Mesenteric fat pad (tissue), 1 donor: ENCODE results near the gene ABCC6. TPM values are rescaled to one million over a fixed set of nuclear protein-coding genes. Genes with fewer than 3 reads are reported as not detected.
"Not testable (repeated sequence)": the region's sequence is repeated elsewhere in the genome, so short reads cannot be mapped to it uniquely, and the experiment has no call there.

ENCODE experiments used
- DNase-seq: peaks from one replicate; pipeline ENCODE4 v3.0.0-alpha.2; 2020; ENCODE audit warnings: low spot score
- total RNA-seq: library from RNA; stranded (reverse); fragmentation: NEBNext Ultra II Directional; extraction: Animal tissue kit (Norgen Biotek cat#: 25700); gene quantifications from one replicate; pipeline ENCODE4 v1.2.1, GENCODE V29; 2021
- donor health status: DM: yes; HTN: yes; CAD: no.

Gene ABCC6
- total RNA-seq, 1 donor from 2014 or later = 6.9 TPM

DNA sequence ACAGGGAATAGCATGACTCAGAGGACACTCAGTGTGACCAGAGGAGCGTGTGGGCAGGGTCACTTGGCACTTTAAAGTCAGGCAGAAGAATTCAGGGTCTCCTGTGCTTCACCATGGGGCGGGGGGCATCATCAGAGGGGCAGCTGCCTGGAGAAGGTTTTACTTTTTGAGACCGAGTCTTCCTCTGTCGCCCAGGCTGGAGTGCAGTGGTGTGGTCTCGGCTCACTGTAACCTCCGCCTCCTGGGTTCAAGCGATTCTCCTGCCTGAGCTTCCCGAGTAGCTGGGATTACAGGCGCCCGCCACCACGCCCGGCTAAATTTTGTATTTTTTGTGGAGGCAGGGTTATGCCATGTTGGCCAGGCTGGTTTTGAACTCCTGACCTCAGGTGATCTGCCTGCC, 32.3 kb downstream of the ABCC6 start:
- DNase-seq = not testable (repeated sequence)

DNA sequence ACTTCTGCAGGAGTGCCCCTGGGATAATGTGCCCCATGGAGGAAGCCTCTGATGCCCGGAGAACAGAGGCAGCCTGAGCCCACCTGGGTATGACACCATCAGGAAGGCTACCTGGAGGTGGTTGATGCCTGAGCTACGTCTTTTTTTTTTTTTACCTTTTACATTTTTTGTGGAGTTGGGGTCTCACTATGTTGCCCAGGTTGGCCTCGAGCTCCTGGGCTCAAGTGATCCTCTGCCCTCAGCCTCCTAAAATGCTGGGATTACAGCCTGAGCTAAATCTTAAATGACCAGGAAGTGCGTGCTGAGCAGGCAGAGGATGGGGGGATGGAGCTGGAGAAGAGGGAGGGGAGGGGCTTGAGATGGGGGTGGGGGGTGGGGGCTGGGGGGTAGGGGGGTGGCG, 32.7 kb downstream of the ABCC6 start:
- DNase-seq = no peak

GRCh38 chr16:16189842-16190241, 33.5 kb downstream of the ABCC6 start:
- no peak for DNase-seq

GRCh38 chr16:16188827-16189226, 34.5 kb downstream of the ABCC6 start:
- no peak for DNase-seq

DNA sequence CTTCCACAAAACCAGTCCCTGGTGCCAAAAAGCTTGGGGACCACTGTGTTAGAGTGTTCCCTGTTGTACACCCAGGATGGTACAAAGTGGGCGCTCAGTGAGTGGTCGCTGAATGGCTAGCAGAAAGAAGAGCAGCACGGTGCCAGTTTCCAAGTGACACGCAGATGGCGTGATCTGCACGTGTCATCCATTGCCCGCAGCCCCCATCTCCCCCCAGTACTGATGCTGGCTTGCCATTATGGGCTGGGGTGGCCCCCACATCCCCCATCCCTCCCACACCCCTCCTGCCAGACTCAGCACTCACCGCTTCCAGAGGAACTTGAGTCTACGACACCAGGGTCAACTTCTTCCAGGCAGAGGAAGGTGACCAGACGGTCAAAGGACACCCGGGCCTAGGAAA, 36.5 kb downstream of the ABCC6 start:
- DNase-seq = no peak

DNA sequence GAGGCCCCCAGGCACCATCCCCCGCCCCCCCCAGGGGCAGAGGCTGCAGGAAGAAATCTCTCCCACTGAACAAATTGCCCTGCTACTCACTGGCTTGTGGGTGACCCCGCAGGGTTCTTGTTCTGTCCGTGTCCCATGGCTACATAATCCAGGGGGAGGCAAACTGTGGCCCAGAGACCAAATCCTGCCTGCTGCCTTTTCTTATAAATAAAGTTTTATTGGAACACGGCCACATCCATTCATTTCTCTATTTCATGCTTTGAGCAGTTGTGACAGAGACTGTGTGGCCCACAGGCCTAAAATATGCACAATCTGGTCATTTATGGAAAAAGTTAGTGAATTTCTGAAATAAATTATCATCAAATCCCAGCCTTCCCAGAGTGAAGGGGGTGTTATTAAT, 38.2 kb downstream of the ABCC6 start:
- DNase-seq = no peak

GRCh38 chr16:16184594-16184993, 38.7 kb downstream of the ABCC6 start:
- no peak for DNase-seq

- no peak for DNase-seq
Measured at GRCh38 chr16:16183562-16183961, 39.7 kb downstream of the ABCC6 start.

- no peak for DNase-seq
Measured at GRCh38 chr16:16182918-16183317, 40.4 kb downstream of the ABCC6 start.

DNA sequence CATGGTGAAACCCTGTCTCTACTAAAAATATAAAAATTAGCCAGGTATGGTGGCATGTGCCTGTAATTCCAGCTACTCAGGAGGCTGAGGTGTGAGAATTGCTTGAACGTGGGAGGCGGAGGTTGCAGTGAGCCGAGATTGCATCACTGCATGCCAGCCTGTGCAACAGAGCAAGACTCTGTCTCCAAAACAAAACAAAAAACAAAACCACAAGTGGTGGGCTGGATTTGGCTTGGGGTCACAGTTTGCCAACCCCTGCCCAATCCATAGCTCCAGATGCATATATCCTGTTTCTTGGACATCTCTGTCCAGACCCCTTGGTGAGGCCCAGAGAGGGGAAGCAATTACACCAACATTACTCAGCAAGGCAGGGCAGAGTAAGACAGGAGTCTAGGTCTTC, 41.5 kb downstream of the ABCC6 start:
- DNase-seq = not testable (repeated sequence)

- peak; percentile 82 for DNase-seq
Measured at GRCh38 chr16:16178455-16179162, 44.7 kb downstream of the ABCC6 start.

DNA sequence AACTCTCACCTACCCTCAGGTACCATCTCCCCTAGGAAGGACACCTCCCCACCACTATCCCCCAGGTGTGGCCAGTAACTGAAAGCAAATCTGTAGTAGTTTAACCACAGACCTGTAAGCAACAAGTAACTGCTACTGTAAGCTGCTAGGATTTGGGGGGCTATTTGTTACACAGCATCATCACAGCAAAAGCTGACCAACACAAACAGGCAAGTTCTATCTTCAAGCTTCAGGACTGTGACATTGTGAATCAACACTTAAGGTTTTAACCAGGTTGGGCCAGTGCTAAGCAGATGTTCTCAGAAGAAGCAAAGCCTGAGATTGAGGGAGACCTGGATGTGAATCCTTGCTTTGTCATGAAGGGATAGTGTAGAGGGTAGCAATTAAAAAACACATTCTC, 47.0 kb downstream of the ABCC6 start:
- DNase-seq = no peak

GRCh38 chr16:16175296-16175695, 48.0 kb downstream of the ABCC6 start:
- no peak for DNase-seq

DNA sequence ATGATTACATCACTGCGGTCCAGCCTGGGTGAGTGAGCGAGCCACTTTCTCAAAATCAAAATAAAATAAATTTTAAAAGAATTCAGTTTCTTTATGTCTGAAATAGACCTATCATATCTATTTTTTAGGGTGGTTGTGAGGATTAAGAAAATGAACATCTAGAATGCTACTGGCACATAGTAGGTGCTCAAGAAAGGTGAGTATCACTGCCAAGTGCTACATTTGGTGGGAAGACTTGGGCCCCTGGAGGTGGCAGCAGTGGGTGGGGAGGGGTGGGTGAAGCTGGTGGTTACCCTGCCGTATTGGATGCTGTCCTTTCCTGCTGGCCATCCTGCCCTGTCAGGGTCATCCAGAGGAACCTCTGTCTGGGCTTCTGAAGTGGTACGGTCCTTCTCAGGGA, 50.3 kb downstream of the ABCC6 start:
- DNase-seq = no peak

GRCh38 chr16:16171332-16171919, 51.9 kb downstream of the ABCC6 start:
- no peak for DNase-seq

DNA sequence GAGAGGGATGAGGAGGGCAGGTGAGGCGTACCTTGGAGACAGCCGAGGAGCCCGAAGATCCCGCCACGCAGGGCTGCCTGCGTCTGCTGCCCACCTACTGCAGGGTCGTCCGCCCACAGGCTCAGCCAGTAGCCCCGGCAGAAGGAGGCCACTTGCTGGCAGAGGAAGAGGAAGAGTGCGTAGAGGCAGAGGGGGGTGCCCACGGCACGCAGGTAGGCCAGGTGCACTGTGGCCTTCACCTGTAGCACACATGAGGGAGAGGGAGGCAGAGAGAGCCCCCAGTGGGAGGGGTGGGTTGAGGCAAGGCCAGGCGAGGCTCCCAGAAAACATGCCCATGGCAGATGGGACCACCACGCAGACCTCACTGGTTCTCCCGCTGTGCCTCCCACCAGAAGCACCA, 53.7 kb downstream of the ABCC6 start:
- DNase-seq = no peak

GRCh38 chr16:16168431-16168830, 54.9 kb downstream of the ABCC6 start:
- no peak for DNase-seq

DNA sequence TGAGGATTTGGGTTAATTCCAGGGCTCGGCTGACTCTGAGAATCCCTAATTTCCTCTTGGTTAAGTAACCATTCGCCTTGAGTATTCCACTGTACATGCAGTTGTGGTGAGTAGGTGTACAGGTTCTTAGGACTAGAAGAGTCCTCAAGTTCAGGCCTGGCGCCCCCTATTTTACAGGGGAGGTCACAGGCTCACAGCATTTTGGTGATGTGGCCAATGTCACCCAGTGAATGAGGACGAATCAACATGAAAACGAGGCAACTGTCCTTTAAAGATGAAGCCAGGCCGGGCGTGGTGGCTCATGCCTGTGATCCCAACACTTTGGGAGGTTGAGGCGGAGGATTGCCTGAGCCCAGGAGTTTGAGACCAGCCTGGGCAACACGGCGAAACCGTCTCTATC, 55.4 kb downstream of the ABCC6 start:
- no peak for DNase-seq

GRCh38 chr16:16166949-16167348, 56.3 kb downstream of the ABCC6 start:
- no peak for DNase-seq

- no peak for DNase-seq
Measured at GRCh38 chr16:16166085-16166484, 57.2 kb downstream of the ABCC6 start.

DNA sequence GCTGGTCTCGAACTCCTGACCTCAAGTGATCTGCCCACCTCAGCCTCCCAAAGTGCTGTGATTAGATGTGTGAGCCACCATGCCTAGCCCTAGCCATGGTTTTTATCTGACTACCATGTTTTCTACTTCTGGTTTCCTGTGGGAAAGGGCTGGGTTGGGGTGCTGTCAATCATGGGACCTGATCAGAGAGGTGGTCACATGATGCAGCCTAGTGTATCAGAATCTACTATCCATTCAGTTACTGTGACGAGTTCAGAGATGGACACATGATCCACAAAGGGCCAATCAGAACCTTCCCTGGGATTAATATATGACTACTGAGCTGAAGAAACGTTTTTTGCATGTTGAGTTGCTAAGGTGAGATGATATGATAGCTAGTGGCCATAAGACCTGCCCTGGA, 59.1 kb downstream of the ABCC6 start:
- no peak for DNase-seq

- no peak for DNase-seq
Measured at GRCh38 chr16:16163571-16163970, 59.7 kb downstream of the ABCC6 start.

DNA sequence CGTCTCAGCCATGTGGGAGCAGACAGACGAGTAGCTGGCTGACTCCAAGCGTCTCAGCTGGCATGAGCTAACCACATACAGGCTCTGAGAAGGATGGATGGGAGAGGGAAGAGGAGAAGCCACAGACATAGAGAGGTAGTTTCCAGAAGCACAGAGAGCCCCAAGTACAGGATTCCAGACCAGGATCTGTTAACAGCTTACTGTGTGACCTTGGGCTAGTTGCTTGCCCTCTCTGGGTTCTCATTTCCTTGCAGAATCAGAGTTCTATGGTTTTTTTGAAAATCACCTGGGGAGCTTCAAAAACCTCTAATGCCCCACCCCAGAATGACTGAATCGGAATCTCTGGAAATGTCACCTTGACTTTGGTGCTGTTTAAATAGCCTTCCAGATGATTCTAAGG, 60.2 kb downstream of the ABCC6 start:
- DNase-seq = no peak
